T1000 (cell line): ENCODE measurements around the gene SLC38A1.
A peak's percentile ranks its signal among the peaks of the same experiment; 100 is the strongest.

Experiments
- DNase-seq: peaks from one replicate; lab custom pipeline; 2025; ENCODE audit warnings: mixed read lengths; lab: John Stamatoyannopoulos, UW

SLC38A1 gene

GRCh38 chr12:46230983-46231382 is 37.9 kb downstream of the SLC38A1 start:
- no peak for DNase-seq

GRCh38 chr12:46230306-46230705 is 38.5 kb downstream of the SLC38A1 start:
- DNase-seq, result no peak

GRCh38 chr12:46227616-46228015 is 41.2 kb downstream of the SLC38A1 start:
- no peak for DNase-seq

- no peak for DNase-seq
These were observed 44.5 kb downstream of the SLC38A1 start for GRCh38 chr12:46224386-46224785.

- no peak for DNase-seq
These were observed 45.8 kb downstream of the SLC38A1 start for GRCh38 chr12:46223047-46223446.

GRCh38 chr12:46222636-46223035 is 46.2 kb downstream of the SLC38A1 start:
- no peak for DNase-seq

- DNase-seq, result no peak
These were observed 47.4 kb downstream of the SLC38A1 start for GRCh38 chr12:46221255-46222128.

GRCh38 chr12:46219877-46220655 is 48.8 kb downstream of the SLC38A1 start:
- peak; percentile 25 for DNase-seq

- no peak for DNase-seq
These were observed 49.5 kb downstream of the SLC38A1 start for GRCh38 chr12:46219132-46219876.

- no peak for DNase-seq
These were observed 50.3 kb downstream of the SLC38A1 start for GRCh38 chr12:46218322-46219095.

GRCh38 chr12:46217541-46218321 is 51.1 kb downstream of the SLC38A1 start:
- DNase-seq, result no peak

GRCh38 chr12:46214668-46215436 is 54.0 kb downstream of the SLC38A1 start:
- no peak for DNase-seq

GRCh38 chr12:46212108-46212982 is 56.5 kb downstream of the SLC38A1 start:
- DNase-seq, result no peak

- no peak for DNase-seq
These were observed 57.9 kb downstream of the SLC38A1 start for GRCh38 chr12:46210873-46211439.

GRCh38 chr12:46209914-46210872 is 58.6 kb downstream of the SLC38A1 start:
- no peak for DNase-seq

GRCh38 chr12:46209170-46209569 is 59.7 kb downstream of the SLC38A1 start:
- no peak for DNase-seq

GRCh38 chr12:46208370-46208769 is 60.5 kb downstream of the SLC38A1 start:
- no peak for DNase-seq
